ENCODE measurements around the gene DHRS7.

The DHRS7 gene

GRCh38 chr14:60184146-60184904 lies 19.1 kb upstream of the DHRS7 start:
- peak; percentile 91 for DNase-seq

- no peak for DNase-seq
Measured at GRCh38 chr14:60183741-60184140, 18.5 kb upstream of the DHRS7 start.

- DNase-seq, result no peak
Measured at GRCh38 chr14:60183138-60183537, 17.9 kb upstream of the DHRS7 start.

GRCh38 chr14:60179431-60179869 lies 14.3 kb upstream of the DHRS7 start:
- no peak for DNase-seq

- no peak for DNase-seq
Measured at GRCh38 chr14:60178820-60179219, 13.6 kb upstream of the DHRS7 start.

GRCh38 chr14:60178164-60178563 lies 13.0 kb upstream of the DHRS7 start:
- DNase-seq, result no peak

- no peak for DNase-seq
Measured at GRCh38 chr14:60175255-60175902, 10.2 kb upstream of the DHRS7 start.

- DNase-seq, result no peak
Measured at GRCh38 chr14:60174352-60175254, 9.4 kb upstream of the DHRS7 start.

GRCh38 chr14:60171690-60172089 lies 6.5 kb upstream of the DHRS7 start:
- no peak for DNase-seq

GRCh38 chr14:60170948-60171347 lies 5.8 kb upstream of the DHRS7 start:
- DNase-seq, result no peak

GRCh38 chr14:60169722-60170121 lies 4.5 kb upstream of the DHRS7 start:
- no peak for DNase-seq

- peak; percentile 27 for DNase-seq
Measured at GRCh38 chr14:60166142-60166541, 944 bp upstream of the DHRS7 start.

- DNase-seq, result no peak
Measured at GRCh38 chr14:60165547-60165876, 314 bp upstream of the DHRS7 start.

GRCh38 chr14:60164404-60164711 lies 840 bp downstream of the DHRS7 start:
- no peak for DNase-seq

- peak; percentile 30 for DNase-seq
Measured at GRCh38 chr14:60163693-60164092, 1.5 kb downstream of the DHRS7 start.

- DNase-seq, result no peak
Measured at GRCh38 chr14:60161196-60162107, 3.7 kb downstream of the DHRS7 start.

GRCh38 chr14:60160422-60160821 lies 4.8 kb downstream of the DHRS7 start:
- no peak for DNase-seq

GRCh38 chr14:60154671-60155070 lies 10.5 kb downstream of the DHRS7 start:
- no peak for DNase-seq

GRCh38 chr14:60153991-60154390 lies 11.2 kb downstream of the DHRS7 start:
- no peak for DNase-seq

- DNase-seq, result peak; percentile 20
Measured at GRCh38 chr14:60151715-60152114, 13.5 kb downstream of the DHRS7 start.

GRCh38 chr14:60134702-60135101 lies 30.5 kb downstream of the DHRS7 start:
- DNase-seq, result no peak

GRCh38 chr14:60133487-60133886 lies 31.7 kb downstream of the DHRS7 start:
- DNase-seq, result no peak

- no peak for DNase-seq
Measured at GRCh38 chr14:60125918-60126317, 39.3 kb downstream of the DHRS7 start.
